ENCODE measurements around the gene PELI1. TPM values are rescaled to one million over a fixed set of nuclear protein-coding genes. Genes with fewer than 3 reads are reported as not detected.

PELI1 gene
- total and polyA plus RNA-seq, 9 donors, result 5.7 to 14.4 (median 12.0) TPM

GRCh38 chr2:64145714-64146113 is 1.5 kb upstream of the PELI1 start:
- H3K27me3 ChIP-seq, result no peaks in the 10 kb centered on the region
- TF ChIP-seq CTCF (IDR thresholded peaks at IDR 0.05), result no peak
- TF ChIP-seq POLR2A (IDR thresholded peaks at IDR 0.05), result no peak
- TF ChIP-seq EP300 (IDR thresholded peaks at IDR 0.05), result no peak
- intact Hi-C loops (cut with DNase I), result no loop called here
- DNase-seq, result no peak
- no peak overlapping the region for H3K4me3 ChIP-seq
- H3K4me1 ChIP-seq (ENCODE audit: insufficient read depth), result peaks cover 2% of the 10 kb centered on the region
- H3K36me3 ChIP-seq, result no peaks in the 10 kb centered on the region
- H3K9me3 ChIP-seq, result no peaks in the 10 kb centered on the region
- no peak overlapping the region for H3K27ac ChIP-seq
- WGBS, 3 donors, result 36 to 45% (median 40%) methylated on average over 1 of the region's 1 CpG

GRCh38 chr2:64145119-64145518 is 899 bp upstream of the PELI1 start:
- no peaks in the 10 kb centered on the region for H3K27me3 ChIP-seq
- H3K36me3 ChIP-seq, result no peaks in the 10 kb centered on the region
- no peaks in the 10 kb centered on the region for H3K9me3 ChIP-seq
- no peak for TF ChIP-seq POLR2A (IDR thresholded peaks at IDR 0.05)
- no peak for TF ChIP-seq CTCF (IDR thresholded peaks at IDR 0.05)
- no peak for TF ChIP-seq EP300 (IDR thresholded peaks at IDR 0.05)
- DNase-seq, result no peak
- WGBS, 3 donors, result 93 to 94% (median 93%) methylated on average over 7 of the region's 7 CpGs
- H3K4me3 ChIP-seq, result no peak overlapping the region
- no peak overlapping the region for H3K27ac ChIP-seq
- intact Hi-C loops (cut with DNase I), result no loop called here
- peaks cover 2% of the 10 kb centered on the region for H3K4me1 ChIP-seq (ENCODE audit: insufficient read depth)

- Histone ChIP-seq H3K9me3 (no peaks in the 10 kb centered on the region), H3K36me3 (no peaks in the 10 kb centered on the region), H3K4me1 (ENCODE audit: insufficient read depth) (peaks cover 3% of the 10 kb centered on the region), H3K27ac (peak overlapping the region; percentile 82 to 92), H3K4me3 (peak overlapping the region; percentile 100), H3K27me3 (no peaks in the 10 kb centered on the region)
- TF ChIP-seq CTCF (IDR thresholded peaks at IDR 0.05), result peak in 1 of 3 donors; percentile 31
- no peak for TF ChIP-seq EP300 (IDR thresholded peaks at IDR 0.05)
- TF ChIP-seq POLR2A (IDR thresholded peaks at IDR 0.05), result no peak
- DNase-seq, result peak in 1 of 5 donors; percentile 51
- intact Hi-C loops (cut with DNase I), result no loop called here
- 0 to 1% (median 1%) methylated on average over 69 of the region's 69 CpGs for WGBS, 3 donors
These were observed 807 bp downstream of the PELI1 start for GRCh38 chr2:64143169-64144056.

- Histone ChIP-seq H3K27ac (no peak overlapping the region), H3K4me1 (ENCODE audit: insufficient read depth) (peaks cover 3% of the 10 kb centered on the region)
- 19 to 31% (median 22%) methylated on average over 3 of the region's 3 CpGs for WGBS, 3 donors
These were observed 1.5 kb downstream of the PELI1 start for GRCh38 chr2:64142741-64143168.

More at GRCh38 chr2:64142741-64143168, 1.5 kb downstream of the PELI1 start:
- H3K9me3 ChIP-seq, result no peaks in the 10 kb centered on the region
- H3K4me3 ChIP-seq, result peak overlapping the region; percentile 100
- no peak for TF ChIP-seq EP300 (IDR thresholded peaks at IDR 0.05)
- TF ChIP-seq CTCF (IDR thresholded peaks at IDR 0.05), result no peak
- TF ChIP-seq POLR2A (IDR thresholded peaks at IDR 0.05), result no peak
- no peak for DNase-seq
- H3K36me3 ChIP-seq, result no peaks in the 10 kb centered on the region
- no peaks in the 10 kb centered on the region for H3K27me3 ChIP-seq
- intact Hi-C loops (cut with DNase I), result no loop called here
